Gastroesophageal sphincter (tissue), 3 donors: Measurements from ENCODE around the gene SLIRP.

ENCODE experiments used
- CTCF ChIP-seq, 4 experiments: fragments of 200-600 bp in 2 of 4; fragments of 450-650 bp in 2 of 4; sonication (generic) in 1 of 4; IDR thresholded peaks; one replicate each; pipeline ENCODE4 v1.5.1; 2017 to 2019; ENCODE audit warnings: antibody characterized with exemption in 4 of 4, mild to moderate bottlenecking in 2 of 4, moderate library complexity in 2 of 4
- POLR2AphosphoS5 ChIP-seq: sonication (generic); formaldehyde crosslinking; IDR thresholded peaks from one replicate; pipeline ENCODE4 v1.6.1; 2017; ENCODE audit warnings: antibody characterized with exemption

GRCh38 chr14:77738559-77739250, 30.8 kb downstream of the SLIRP start:
- TF ChIP-seq POLR2AphosphoS5 (no peak), CTCF (IDR thresholded peaks at IDR 0.05) (no peak)
